ENCODE measurements around the gene RAD51B.
"Not testable (repeated sequence)": the region's sequence is repeated elsewhere in the genome, so short reads cannot be mapped to it uniquely, and the experiment has no call there.

RAD51B gene

GRCh38 chr14:68178282-68178681 is 358.7 kb downstream of the RAD51B start:
- TF ChIP-seq CTCF (IDR thresholded peaks at IDR 0.05; ENCODE audit: extremely low read depth, missing control alignments): no peak
- DNase-seq (ENCODE audit: low spot score): no peak

GRCh38 chr14:68181519-68182326 is 362.1 kb downstream of the RAD51B start:
- no peak for TF ChIP-seq CTCF (IDR thresholded peaks at IDR 0.05; ENCODE audit: extremely low read depth, missing control alignments)
- DNase-seq (ENCODE audit: low spot score): peak; percentile 20

- TF ChIP-seq CTCF (IDR thresholded peaks at IDR 0.05; ENCODE audit: extremely low read depth, missing control alignments): no peak
- DNase-seq (ENCODE audit: low spot score): peak; percentile 50
Measured at GRCh38 chr14:68182492-68182891, 362.9 kb downstream of the RAD51B start.

- not testable (repeated sequence) for DNase-seq (ENCODE audit: low spot score)
Measured at GRCh38 chr14:68186500-68187276, 367.1 kb downstream of the RAD51B start.

GRCh38 chr14:68188174-68188573 is 368.6 kb downstream of the RAD51B start:
- TF ChIP-seq CTCF (IDR thresholded peaks at IDR 0.05; ENCODE audit: extremely low read depth, missing control alignments): no peak
- no peak for DNase-seq (ENCODE audit: low spot score)

- DNase-seq (ENCODE audit: low spot score): no peak
- TF ChIP-seq CTCF (IDR thresholded peaks at IDR 0.05; ENCODE audit: extremely low read depth, missing control alignments): no peak
Measured at GRCh38 chr14:68190032-68190431, 370.5 kb downstream of the RAD51B start.

GRCh38 chr14:68191567-68192321 is 372.2 kb downstream of the RAD51B start:
- no peak for DNase-seq (ENCODE audit: low spot score)
- no peak for TF ChIP-seq CTCF (IDR thresholded peaks at IDR 0.05; ENCODE audit: extremely low read depth, missing control alignments)

Data from GM20000 (cell line).